H1 (cell line): Measurements from ENCODE around the gene LPCAT1. TPM values are rescaled to one million over a fixed set of nuclear protein-coding genes. Genes with fewer than 3 reads are reported as not detected.
A peak's percentile ranks its signal among the peaks of the same experiment; 100 is the strongest.

Source experiments
- CTCF ChIA-PET: fragments of 300-600 bp; sonication (Branson Sonifier 250); formaldehyde crosslinking; loops from one replicate; lab custom pipeline; 2021; ENCODE audit not compliant: partially characterized antibody; lab: Charles Lee
- POLR2A ChIA-PET: fragments of 300-600 bp; sonication (Branson Sonifier 250); formaldehyde crosslinking; loops from one replicate; lab custom pipeline; 2021; ENCODE audit warnings: inconsistent platforms; ENCODE audit not compliant: partially characterized antibody; lab: Charles Lee
- DNase-seq, 2 experiments: peaks; one replicate each; pipeline versions ENCODE4 v3.0.0 to v3.0.0-alpha.2; 2010 to 2022; ENCODE audit warnings: low spot score in 2 of 2, low read depth in 1 of 2, mixed read lengths in 1 of 2
- FAIRE-seq: peaks from 2 replicates; lab custom pipeline; 2011; peaks lifted over from hg19 to GRCh38; lab: Jason Lieb, UNC
- H2AFZ ChIP-seq: 2 replicates; pipeline ENCODE4 v1.8.1; 2012; ENCODE audit warnings: low read length, inconsistent platforms
- H2AK5ac ChIP-seq: 2 replicates; pipeline ENCODE4 v1.6.1; 2013; ENCODE audit warnings: low read depth, low read length
- H2BK120ac ChIP-seq: replicated peaks from 2 replicates; pipeline ENCODE3; 2013; ENCODE audit warnings: low read depth, low read length, inconsistent platforms
- H2BK12ac ChIP-seq: 2 replicates; pipeline ENCODE4 v1.6.1; 2013; ENCODE audit warnings: low read depth, low read length
- H2BK15ac ChIP-seq: 2 replicates; pipeline ENCODE4 v1.6.1; 2013; ENCODE audit warnings: low read length
- H2BK20ac ChIP-seq: 2 replicates; pipeline ENCODE4 v1.6.1; 2013; ENCODE audit warnings: low read length
- H2BK5ac ChIP-seq: 2 replicates; pipeline ENCODE4 v1.6.1; 2013; ENCODE audit warnings: low read depth, low read length
- H3K14ac ChIP-seq: 2 replicates; pipeline ENCODE4 v1.6.1; 2013; ENCODE audit warnings: inconsistent platforms; ENCODE audit not compliant: insufficient read length
- H3K18ac ChIP-seq: 2 replicates; pipeline ENCODE4 v1.6.1; 2013; ENCODE audit warnings: low read length; ENCODE audit errors: extremely low read depth
- H3K23ac ChIP-seq: 2 replicates; pipeline ENCODE4 v1.6.1; 2013; ENCODE audit warnings: inconsistent platforms; ENCODE audit not compliant: insufficient read length
- H3K23me2 ChIP-seq: 2 replicates; pipeline ENCODE4 v1.6.1; 2013; ENCODE audit warnings: low read depth, low read length
- H3K27ac ChIP-seq: 2 replicates; pipeline ENCODE4 v1.6.1; 2011; ENCODE audit warnings: low read depth, low read length, inconsistent platforms
- H3K27me3 ChIP-seq, 4 experiments: replicated peaks in 1 of 4; 1 replicate in 1 of 4; 2 replicates in 3 of 4; pipeline versions ENCODE4 v1.6.1 to v1.8.1; 2011 to 2013; ENCODE audit warnings: low read length in 3 of 4, mild to moderate bottlenecking in 3 of 4, inconsistent platforms in 2 of 4, mixed read lengths in 2 of 4, moderate library complexity in 1 of 4; ENCODE audit not compliant: control insufficient read depth in 3 of 4, insufficient read depth in 3 of 4; ENCODE audit errors: extremely low read depth in 1 of 4
- H3K36me3 ChIP-seq, 4 experiments: 2 replicates each; pipeline versions ENCODE4 v1.6.1 to v1.8.1; 2011 to 2013; ENCODE audit warnings: mild to moderate bottlenecking in 4 of 4, low read length in 3 of 4, moderate library complexity in 2 of 4, control low read depth in 1 of 4, inconsistent platforms in 1 of 4; ENCODE audit not compliant: insufficient read depth in 4 of 4, control insufficient read depth in 2 of 4
- H3K4ac ChIP-seq: replicated peaks from 2 replicates; pipeline ENCODE3; 2013; ENCODE audit warnings: low read length, low read depth, mixed read lengths, inconsistent platforms; ENCODE audit not compliant: insufficient read length
- H3K4me1 ChIP-seq, 4 experiments: replicated peaks in 1 of 4; 1 replicate in 1 of 4; 2 replicates in 3 of 4; pipeline versions ENCODE4 v1.6.1 to v1.8.1; 2011 to 2013; ENCODE audit warnings: low read length in 3 of 4, inconsistent platforms in 2 of 4, mixed read lengths in 1 of 4; ENCODE audit not compliant: insufficient read depth in 4 of 4, control insufficient read depth in 3 of 4
- H3K4me2 ChIP-seq, 2 experiments: 2 replicates each; pipeline versions ENCODE4 v1.6.1 to v1.8.1; 2011 to 2013; ENCODE audit warnings: low read depth in 2 of 2, low read length in 2 of 2, control low read depth in 1 of 2, inconsistent platforms in 1 of 2, mild to moderate bottlenecking in 1 of 2; ENCODE audit not compliant: insufficient read depth in 1 of 2
- H3K4me3 ChIP-seq, 4 experiments: fragments of 200-600, 300-600 bp in 1 of 4; sonication (generic), shearing (Covaris generic), sonication (Bioruptor Twin) in 1 of 4; 2 replicates each; pipeline versions ENCODE4 v1.5.1 to v1.8.1; 2011 to 2016; ENCODE audit warnings: low read length in 4 of 4, low read depth in 3 of 4, control low read depth in 2 of 4, inconsistent platforms in 2 of 4, mild to moderate bottlenecking in 2 of 4, mixed read lengths in 1 of 4, moderate library complexity in 1 of 4; ENCODE audit not compliant: insufficient read depth in 2 of 4; ENCODE audit errors: extremely low read depth in 1 of 4
- H3K56ac ChIP-seq: replicated peaks from 2 replicates; pipeline ENCODE3; 2013; ENCODE audit warnings: low read depth, mild to moderate bottlenecking, mixed read lengths, low read length, inconsistent platforms; ENCODE audit not compliant: insufficient read length
- H3K79me1 ChIP-seq: 2 replicates; pipeline ENCODE4 v1.6.1; 2013; ENCODE audit warnings: low read depth, low read length, control low read depth
- H3K79me2 ChIP-seq, 2 experiments: 2 replicates each; pipeline versions ENCODE4 v1.6.1 to v1.8.1; 2012 to 2013; ENCODE audit warnings: low read length in 2 of 2, mild to moderate bottlenecking in 2 of 2, inconsistent platforms in 1 of 2; ENCODE audit not compliant: insufficient read depth in 2 of 2, control insufficient read depth in 1 of 2
- H3K9ac ChIP-seq, 4 experiments: replicated peaks in 1 of 4; 1 replicate in 1 of 4; 2 replicates in 3 of 4; pipeline versions ENCODE4 v1.6.1 to v1.8.1; 2011 to 2013; ENCODE audit warnings: low read depth in 3 of 4, low read length in 3 of 4, control low read depth in 2 of 4, mild to moderate bottlenecking in 2 of 4, moderate library complexity in 2 of 4, inconsistent platforms in 1 of 4; ENCODE audit errors: extremely low read depth in 1 of 4
- H3K9me3 ChIP-seq, 2 experiments: 2 replicates each; pipeline versions ENCODE4 v1.6.1 to v1.8.1; 2012 to 2013; ENCODE audit warnings: mild to moderate bottlenecking in 2 of 2, moderate library complexity in 2 of 2, control low read depth in 1 of 2, inconsistent platforms in 1 of 2, low read depth in 1 of 2, low read length in 1 of 2, mixed read lengths in 1 of 2; ENCODE audit not compliant: insufficient read depth in 2 of 2
- H4K20me1 ChIP-seq, 2 experiments: replicated peaks in 1 of 2; 2 replicates each; pipeline versions ENCODE3 to v1.8.1; 2011 to 2013; ENCODE audit warnings: inconsistent platforms in 2 of 2, low read length in 2 of 2, mild to moderate bottlenecking in 1 of 2; ENCODE audit not compliant: insufficient read depth in 2 of 2, control insufficient read depth in 1 of 2
- H4K5ac ChIP-seq: 2 replicates; pipeline ENCODE4 v1.6.1; 2013; ENCODE audit warnings: low read length, low read depth, mixed read lengths, inconsistent platforms; ENCODE audit not compliant: insufficient read length
- H4K8ac ChIP-seq: 2 replicates; pipeline ENCODE4 v1.8.0; 2013; ENCODE audit warnings: mild to moderate bottlenecking, moderate library complexity, low read length, inconsistent platforms; ENCODE audit not compliant: insufficient read depth; ENCODE audit errors: extremely low read depth
- H4K91ac ChIP-seq: replicated peaks from 2 replicates; pipeline ENCODE3; 2013; ENCODE audit warnings: low read length, mixed read lengths, inconsistent platforms; ENCODE audit not compliant: insufficient read length
- ASH2L ChIP-seq: fragments of 200-600, 300-600 bp; sonication (generic); IDR thresholded peaks from one replicate; pipeline ENCODE4 v1.7.1; 2017; ENCODE audit warnings: low read length
- EP300 ChIP-seq, 2 experiments: IDR thresholded peaks; 1 replicate in 1 of 2; 2 replicates in 1 of 2; pipeline ENCODE4 v1.6.1; 2011 to 2012; ENCODE audit warnings: low read depth in 2 of 2, low read length in 2 of 2, mild to moderate bottlenecking in 2 of 2, borderline replicate concordance in 1 of 2, inconsistent platforms in 1 of 2, moderate library complexity in 1 of 2
- FOSL1 ChIP-seq: IDR thresholded peaks from 2 replicates; pipeline ENCODE4 v1.6.1; 2011; ENCODE audit warnings: mild to moderate bottlenecking, low read depth, low read length, moderate library complexity; ENCODE audit not compliant: insufficient read depth
- KDM4A ChIP-seq: IDR thresholded peaks from one replicate; pipeline ENCODE4 v1.7.1; 2012; ENCODE audit warnings: low read depth, mild to moderate bottlenecking, moderate library complexity, low read length, inconsistent platforms; ENCODE audit not compliant: severe bottlenecking
- PHF8 ChIP-seq: fragments of 200-600 bp; sonication (generic); conservative IDR thresholded peaks from 2 replicates; pipeline ENCODE4 v1.7.1; 2012; ENCODE audit warnings: low read depth, mild to moderate bottlenecking, inconsistent platforms, low read length, moderate library complexity
- RBBP5 ChIP-seq: IDR thresholded peaks from 2 replicates; pipeline ENCODE4 v1.7.1; 2012; ENCODE audit warnings: low read depth, mild to moderate bottlenecking, inconsistent platforms, low read length, moderate library complexity, borderline replicate concordance
- SP1 ChIP-seq: IDR thresholded peaks from 2 replicates; pipeline ENCODE4 v1.6.1; 2011; ENCODE audit warnings: low read depth, low read length
- SP2 ChIP-seq: IDR thresholded peaks from 2 replicates; pipeline ENCODE4 v1.6.1; 2012; ENCODE audit warnings: mild to moderate bottlenecking, low read length, inconsistent platforms
- TEAD4 ChIP-seq: IDR thresholded peaks from 2 replicates; pipeline ENCODE4 v1.6.1; 2012; ENCODE audit warnings: low read depth, low read length, inconsistent platforms, mixed read lengths
- WGBS, 2 experiments: shearing (Covaris generic) in 1 of 2; methylation state at CpG; one replicate each; pipeline versions ENCODE4 v1.1.6 to v1.1.7; 2013 to 2015; ENCODE audit warnings: low lambda C conversion rate in 2 of 2, mixed read lengths in 2 of 2, inconsistent platforms in 1 of 2, low coverage in 1 of 2, missing lambda C conversion rate in 1 of 2; ENCODE audit not compliant: insufficient replicate concordance in 2 of 2, insufficient coverage in 1 of 2, insufficient read length in 1 of 2; ENCODE audit errors: extremely low coverage in 1 of 2, missing lambda C conversion rate in 1 of 2; 5-methylcytosine and 5-hydroxymethylcytosine counted together
- polyA plus RNA-seq, 7 experiments: library from polyadenylated mRNA; depleted of rRNA in 3 of 7; stranded (reverse) in 5 of 7; unstranded in 2 of 7; fragments of >200 nt in 5 of 7; fragments of 200-250 nt in 2 of 7; gene quantifications; 1 replicate in 5 of 7; 2 replicates in 1 of 7; 4 replicates in 1 of 7; pipeline versions ENCODE4 v1.2.1 to v1.2.3, GENCODE V29; 2011 to 2013; ENCODE audit warnings: missing spikeins in 2 of 7, mixed read lengths in 2 of 7
- total RNA-seq: library from RNA; stranded (reverse); fragmentation: NEBNext Ultra II Directional; extraction: Animal tissue kit (Norgen Biotek cat#: 25700); gene quantifications from 2 replicates; pipeline ENCODE4 v1.2.1, GENCODE V29; 2021

Gene LPCAT1
- total and polyA plus RNA-seq, 2 of the 8 experiments (the other 6 are each of a cell fraction or from before 2014, with no cell fraction given): 107 to 260 TPM

- TF ChIP-seq PHF8: no peak
- TF ChIP-seq SP1: no peak
- TF ChIP-seq EP300 (IDR thresholded peaks at IDR 0.05; ENCODE audit: borderline replicate concordance in 1 of 2, low read depth in 2 of 2, low read length in 2 of 2): no peak
- no peak for TF ChIP-seq SP2
- no peak for TF ChIP-seq RBBP5
- no peak for TF ChIP-seq TEAD4
- no peak for TF ChIP-seq ASH2L
- no peak for TF ChIP-seq KDM4A
- TF ChIP-seq FOSL1: no peak
- no peak overlapping the region for H2BK5ac ChIP-seq
- no peaks in the 10 kb centered on the region for H3K79me1 ChIP-seq
- peak overlapping the region; percentile 9; the same call in 1 of the 2 replicates for H4K8ac ChIP-seq
- H3K4ac ChIP-seq: no peak overlapping the region
- no peak overlapping the region for H3K4me3 ChIP-seq
- H2BK20ac ChIP-seq: peak overlapping the region; percentile 61; the same call in 1 of the 2 replicates
- H4K20me1 ChIP-seq: no peaks in the 10 kb centered on the region
- H3K4me1 ChIP-seq: no peaks in the 10 kb centered on the region
- no peaks in the 10 kb centered on the region for H3K79me2 ChIP-seq
- POLR2A ChIA-PET: interaction anchor here (0.6 kb wide), 1 partner anchor 30 kb away, joined by 3 read pairs; no protein-coding TSS in a partner anchor
- 0 out of 2 replicates have a peak overlapping the region, but pooled peaks have one; percentile 34 for H2AK5ac ChIP-seq
- H3K36me3 ChIP-seq: no peaks in the 10 kb centered on the region
- no peak overlapping the region for H3K4me2 ChIP-seq
- H3K18ac ChIP-seq: no peak overlapping the region
- no peak overlapping the region; a peak in 1 of 7 replicates for H3K9ac ChIP-seq
- peaks cover 0 to 2% (median under 1%) of the 10 kb centered on the region in 4 experiments; a peak in 2 of 7 replicates for H3K27me3 ChIP-seq
- H2AFZ ChIP-seq: no peak overlapping the region
- no peak overlapping the region for H2BK120ac ChIP-seq
- H3K27ac ChIP-seq: no peak overlapping the region
- no peak overlapping the region for H2BK15ac ChIP-seq
- CTCF ChIA-PET: interaction anchor here (0.8 to 1.2 kb wide), 4 partner anchors 13 to 62 kb away, joined by 3 to 4 read pairs (median 3); no protein-coding TSS in a partner anchor
- FAIRE-seq: no peak
- no peak for DNase-seq
- H4K5ac ChIP-seq: no peak overlapping the region
- peaks cover 0 to 5% of the 10 kb centered on the region in 2 experiments; a peak in 2 of 4 replicates for H3K9me3 ChIP-seq
- H3K23me2 ChIP-seq: no peaks in the 10 kb centered on the region
- no peak overlapping the region for H3K23ac ChIP-seq
- 86% methylated on average over 13 of the region's 13 CpGs; no CpG with 5 or more reads in 1 of the 2 experiments for WGBS, 2 experiments
- H3K14ac ChIP-seq: no peak overlapping the region
- peak overlapping the region; percentile 56; the same call in 1 of the 2 replicates for H2BK12ac ChIP-seq
- H3K56ac ChIP-seq: no peak overlapping the region
- no peak overlapping the region for H4K91ac ChIP-seq
Observed at GRCh38 chr5:1538741-1539392, 15.1 kb upstream of the LPCAT1 start.
